IPS-20b (cell line): ENCODE results near the gene DUSP12.

Experiments
- H3K27ac ChIP-seq: one replicate; pipeline ENCODE4 v1.5.1; 2013; ENCODE audit warnings: low read length
- H3K27me3 ChIP-seq: 2 replicates; pipeline ENCODE4 v1.6.1; 2013; ENCODE audit warnings: mild to moderate bottlenecking, low read length, inconsistent platforms; ENCODE audit not compliant: insufficient read depth
- H3K36me3 ChIP-seq: 2 replicates; pipeline ENCODE4 v1.6.1; 2013; ENCODE audit warnings: low read depth, mild to moderate bottlenecking, inconsistent platforms, low read length, moderate library complexity; ENCODE audit not compliant: insufficient read depth
- H3K4me1 ChIP-seq: 2 replicates; pipeline ENCODE4 v1.6.1; 2013; ENCODE audit warnings: mild to moderate bottlenecking, control low read depth, inconsistent platforms, low read length, moderate library complexity; ENCODE audit not compliant: insufficient read depth
- H3K4me3 ChIP-seq: 2 replicates; pipeline ENCODE4 v1.5.1; 2013; ENCODE audit warnings: mild to moderate bottlenecking, low read length, inconsistent platforms
- H3K9ac ChIP-seq: 2 replicates; pipeline ENCODE4 v1.6.1; 2013; ENCODE audit warnings: low read depth, mild to moderate bottlenecking, inconsistent platforms, low read length, moderate library complexity
- H3K9me3 ChIP-seq: 2 replicates; pipeline ENCODE4 v1.6.1; 2013; ENCODE audit warnings: mild to moderate bottlenecking, low read depth, low read length, inconsistent platforms; ENCODE audit not compliant: insufficient read depth

The DUSP12 gene

GRCh38 chr1:161730050-161730564 is 19.5 kb upstream of the DUSP12 start:
- Histone ChIP-seq H3K4me1 (peaks cover 4% of the 10 kb centered on the region; the same call in 1 of the 2 replicates), H3K27me3 (peaks cover 34% of the 10 kb centered on the region), H3K9ac (no peak overlapping the region), H3K4me3 (no peak overlapping the region), H3K27ac (no peak overlapping the region), H3K9me3 (no peaks in the 10 kb centered on the region), H3K36me3 (no peaks in the 10 kb centered on the region)

GRCh38 chr1:161731241-161731640 is 18.3 kb upstream of the DUSP12 start:
- Histone ChIP-seq H3K27ac (no peak overlapping the region), H3K9ac (no peak overlapping the region), H3K4me1 (peaks cover 6% of the 10 kb centered on the region; the same call in 1 of the 2 replicates)

GRCh38 chr1:161731981-161732718 is 17.4 kb upstream of the DUSP12 start:
- H3K36me3 ChIP-seq = no peaks in the 10 kb centered on the region
- no peak overlapping the region for H3K9ac ChIP-seq
- peaks cover 17% of the 10 kb centered on the region; the same call in 1 of the 2 replicates for H3K27me3 ChIP-seq
- no peak overlapping the region for H3K4me3 ChIP-seq
- peaks cover 13% of the 10 kb centered on the region; the same call in 1 of the 2 replicates for H3K4me1 ChIP-seq
- no peaks in the 10 kb centered on the region for H3K9me3 ChIP-seq
- H3K27ac ChIP-seq = no peak overlapping the region

More at GRCh38 chr1:161731241-161731640, 18.3 kb upstream of the DUSP12 start:
- no peaks in the 10 kb centered on the region for H3K9me3 ChIP-seq
- H3K36me3 ChIP-seq = no peaks in the 10 kb centered on the region
- H3K4me3 ChIP-seq = no peak overlapping the region
- peaks cover 22% of the 10 kb centered on the region for H3K27me3 ChIP-seq

- H3K4me3 ChIP-seq = no peak overlapping the region
- peaks cover 22% of the 10 kb centered on the region for H3K4me1 ChIP-seq
- no peaks in the 10 kb centered on the region for H3K9me3 ChIP-seq
- peaks cover 6% of the 10 kb centered on the region; the same call in 1 of the 2 replicates for H3K27me3 ChIP-seq
- H3K27ac ChIP-seq = no peak overlapping the region
- no peak overlapping the region for H3K9ac ChIP-seq
- H3K36me3 ChIP-seq = no peaks in the 10 kb centered on the region
These were observed 16.1 kb upstream of the DUSP12 start for GRCh38 chr1:161733526-161733925.

GRCh38 chr1:161735837-161736236 is 13.7 kb upstream of the DUSP12 start:
- H3K36me3 ChIP-seq = no peaks in the 10 kb centered on the region
- H3K9me3 ChIP-seq = no peaks in the 10 kb centered on the region
- peaks cover 18% of the 10 kb centered on the region for H3K4me1 ChIP-seq
- H3K27me3 ChIP-seq = 0 out of 2 replicates have a peak, but pooled peaks cover 4% of the 10 kb centered on the region
- H3K27ac ChIP-seq = no peak overlapping the region
- H3K9ac ChIP-seq = no peak overlapping the region; the same call in 1 of the 2 replicates
- H3K4me3 ChIP-seq = no peak overlapping the region

GRCh38 chr1:161736335-161736969 is 13.1 kb upstream of the DUSP12 start:
- H3K9ac ChIP-seq = peak overlapping the region; percentile 22; the same call in 1 of the 2 replicates
- H3K9me3 ChIP-seq = no peaks in the 10 kb centered on the region
- H3K4me1 ChIP-seq = peaks cover 18% of the 10 kb centered on the region
- H3K27ac ChIP-seq = no peak overlapping the region
- H3K4me3 ChIP-seq = peak overlapping the region; percentile 3; the same call in 1 of the 2 replicates
- 0 out of 2 replicates have a peak, but pooled peaks cover 4% of the 10 kb centered on the region for H3K27me3 ChIP-seq
- H3K36me3 ChIP-seq = no peaks in the 10 kb centered on the region

GRCh38 chr1:161737625-161738024 is 12.0 kb upstream of the DUSP12 start:
- H3K27me3 ChIP-seq = no peaks in the 10 kb centered on the region
- peak overlapping the region; percentile 60; the same call in 1 of the 2 replicates for H3K9ac ChIP-seq
- peak overlapping the region; percentile 57 for H3K4me3 ChIP-seq
- peaks cover 18% of the 10 kb centered on the region for H3K4me1 ChIP-seq
- no peaks in the 10 kb centered on the region for H3K9me3 ChIP-seq
- no peaks in the 10 kb centered on the region for H3K36me3 ChIP-seq
- H3K27ac ChIP-seq = no peak overlapping the region

GRCh38 chr1:161738627-161739287 is 10.8 kb upstream of the DUSP12 start:
- no peak overlapping the region for H3K4me3 ChIP-seq
- no peak overlapping the region for H3K27ac ChIP-seq
- H3K4me1 ChIP-seq = peaks cover 18% of the 10 kb centered on the region
- H3K36me3 ChIP-seq = no peaks in the 10 kb centered on the region
- H3K9ac ChIP-seq = no peak overlapping the region
- H3K9me3 ChIP-seq = no peaks in the 10 kb centered on the region
- H3K27me3 ChIP-seq = no peaks in the 10 kb centered on the region

GRCh38 chr1:161739865-161740566 is 9.6 kb upstream of the DUSP12 start:
- H3K4me1 ChIP-seq = peaks cover 18% of the 10 kb centered on the region

GRCh38 chr1:161740921-161741320 is 8.7 kb upstream of the DUSP12 start:
- no peaks in the 10 kb centered on the region for H3K9me3 ChIP-seq
- no peak overlapping the region for H3K27ac ChIP-seq
- H3K36me3 ChIP-seq = no peaks in the 10 kb centered on the region
- H3K9ac ChIP-seq = no peak overlapping the region
- H3K4me1 ChIP-seq = peaks cover 16% of the 10 kb centered on the region
- H3K27me3 ChIP-seq = no peaks in the 10 kb centered on the region
- H3K4me3 ChIP-seq = no peak overlapping the region

More at GRCh38 chr1:161739865-161740566, 9.6 kb upstream of the DUSP12 start:
- Histone ChIP-seq H3K4me3 (no peak overlapping the region), H3K27ac (no peak overlapping the region), H3K36me3 (no peaks in the 10 kb centered on the region), H3K27me3 (no peaks in the 10 kb centered on the region), H3K9me3 (no peaks in the 10 kb centered on the region), H3K9ac (no peak overlapping the region)

GRCh38 chr1:161743231-161743630 is 6.4 kb upstream of the DUSP12 start:
- Histone ChIP-seq H3K27me3 (no peaks in the 10 kb centered on the region; the same call in 1 of the 2 replicates), H3K27ac (no peak overlapping the region), H3K9me3 (no peaks in the 10 kb centered on the region), H3K4me1 (peaks cover under 1% of the 10 kb centered on the region; the same call in 1 of the 2 replicates), H3K4me3 (no peak overlapping the region), H3K36me3 (no peaks in the 10 kb centered on the region), H3K9ac (no peak overlapping the region)
